Medulla oblongata (tissue), 1 donor: ENCODE data around the gene LTBP1.

Source experiments
- DNase-seq: peaks from one replicate; pipeline ENCODE4 v3.0.0-alpha.2; 2015; ENCODE audit errors: extremely low spot score

LTBP1 gene

GRCh38 chr2:33312355-33312754, 365.6 kb downstream of the LTBP1 start:
- DNase-seq: no peak

- no peak for DNase-seq
Measured at GRCh38 chr2:33313039-33313438, 366.3 kb downstream of the LTBP1 start.

GRCh38 chr2:33314541-33314940, 367.8 kb downstream of the LTBP1 start:
- DNase-seq: no peak

- no peak for DNase-seq
Measured at GRCh38 chr2:33316328-33316727, 369.6 kb downstream of the LTBP1 start.

- no peak for DNase-seq
Measured at GRCh38 chr2:33317369-33318007, 370.7 kb downstream of the LTBP1 start.

GRCh38 chr2:33318456-33318855, 371.7 kb downstream of the LTBP1 start:
- DNase-seq: no peak

- no peak for DNase-seq
Measured at GRCh38 chr2:33320573-33320972, 373.8 kb downstream of the LTBP1 start.

GRCh38 chr2:33321236-33321771, 374.6 kb downstream of the LTBP1 start:
- DNase-seq: no peak

GRCh38 chr2:33321876-33322483, 375.2 kb downstream of the LTBP1 start:
- DNase-seq: no peak

- DNase-seq: no peak
Measured at GRCh38 chr2:33322612-33323011, 375.9 kb downstream of the LTBP1 start.

GRCh38 chr2:33323957-33324356, 377.2 kb downstream of the LTBP1 start:
- no peak for DNase-seq

GRCh38 chr2:33326100-33326499, 379.3 kb downstream of the LTBP1 start:
- no peak for DNase-seq

- DNase-seq: no peak
Measured at GRCh38 chr2:33333433-33333832, 386.7 kb downstream of the LTBP1 start.

GRCh38 chr2:33334083-33334482, 387.3 kb downstream of the LTBP1 start:
- no peak for DNase-seq

- DNase-seq: no peak
Measured at GRCh38 chr2:33335516-33335915, 388.8 kb downstream of the LTBP1 start.

GRCh38 chr2:33336036-33336625, 389.4 kb downstream of the LTBP1 start:
- DNase-seq: no peak

GRCh38 chr2:33337385-33337960, 390.7 kb downstream of the LTBP1 start:
- no peak for DNase-seq

- no peak for DNase-seq
Measured at GRCh38 chr2:33337981-33338380, 391.2 kb downstream of the LTBP1 start.

GRCh38 chr2:33339269-33339668, 392.5 kb downstream of the LTBP1 start:
- no peak for DNase-seq

- peak; percentile 24 for DNase-seq
Measured at GRCh38 chr2:33340280-33340679, 393.5 kb downstream of the LTBP1 start.

GRCh38 chr2:33342171-33342570, 395.4 kb downstream of the LTBP1 start:
- no peak for DNase-seq

GRCh38 chr2:33342705-33343104, 396.0 kb downstream of the LTBP1 start:
- no peak for DNase-seq

GRCh38 chr2:33343387-33343895, 396.7 kb downstream of the LTBP1 start:
- no peak for DNase-seq
